Calu3 (cell line): ENCODE measurements around the gene GTPBP6. TPM values are rescaled to one million over a fixed set of nuclear protein-coding genes. Genes with fewer than 3 reads are reported as not detected.
"Not testable (repeated sequence)": the region's sequence is repeated elsewhere in the genome, so short reads cannot be mapped to it uniquely, and the experiment has no call there.

Experiments
- BruUV-seq: library from RNA; stranded (reverse); fragments of 400-500 nt; replicated peaks from 2 replicates; lab custom pipeline; 2021; lab: Mats Ljungman, UMichigan
- CTCF ChIA-PET: fragments of 300-600 bp; sonication (Branson Sonifier 250); formaldehyde crosslinking; loops from one replicate; lab custom pipeline; 2022; ENCODE audit warnings: antibody characterized with exemption; lab: Charles Lee
- DNase-seq: peaks from one replicate; pipeline ENCODE4 v3.0.0; 2022
- H3K27ac Mint-ChIP-seq: one replicate; pipeline ENCODE4 v1.8.0; 2022; ENCODE audit warnings: mixed read lengths; ENCODE audit not compliant: unreplicated experiment
- H3K27me3 Mint-ChIP-seq: one replicate; pipeline ENCODE4 v1.8.0; 2022; ENCODE audit warnings: mixed read lengths; ENCODE audit not compliant: unreplicated experiment
- H3K36me3 Mint-ChIP-seq: one replicate; pipeline ENCODE4 v1.8.0; 2022; ENCODE audit warnings: mild to moderate bottlenecking, moderate library complexity, mixed read lengths; ENCODE audit not compliant: insufficient read depth, unreplicated experiment
- H3K4me1 Mint-ChIP-seq: one replicate; pipeline ENCODE4 v1.8.0; 2022; ENCODE audit warnings: mild to moderate bottlenecking, low read depth, mixed read lengths; ENCODE audit not compliant: unreplicated experiment
- H3K4me3 Mint-ChIP-seq: one replicate; pipeline ENCODE4 v1.8.0; 2022; ENCODE audit warnings: mild to moderate bottlenecking, low read depth, moderate library complexity, mixed read lengths; ENCODE audit not compliant: unreplicated experiment
- H3K9me3 Mint-ChIP-seq: one replicate; pipeline ENCODE4 v1.8.0; 2022; ENCODE audit warnings: low read depth, mixed read lengths; ENCODE audit not compliant: unreplicated experiment
- CTCF ChIP-seq: fragments of 200-600 bp; IDR thresholded peaks from one replicate; pipeline ENCODE4 v1.8.0; 2022; ENCODE audit warnings: antibody characterized with exemption; ENCODE audit not compliant: unreplicated experiment
- intact Hi-C: fragments of 100-400 bp; cut with micrococcal nuclease; formaldehyde crosslinking; loops from one replicate; pipeline ENCODE4 v1.10.0; 2022; ENCODE audit not compliant: unreplicated experiment
- total RNA-seq: library from RNA; stranded (reverse); gene quantifications from 2 replicates; pipeline ENCODE4 v1.2.3, GENCODE V29; 2022

The GTPBP6 gene
- total RNA-seq, 1 experiment from 2014 or later, result 32.9 TPM

DNA sequence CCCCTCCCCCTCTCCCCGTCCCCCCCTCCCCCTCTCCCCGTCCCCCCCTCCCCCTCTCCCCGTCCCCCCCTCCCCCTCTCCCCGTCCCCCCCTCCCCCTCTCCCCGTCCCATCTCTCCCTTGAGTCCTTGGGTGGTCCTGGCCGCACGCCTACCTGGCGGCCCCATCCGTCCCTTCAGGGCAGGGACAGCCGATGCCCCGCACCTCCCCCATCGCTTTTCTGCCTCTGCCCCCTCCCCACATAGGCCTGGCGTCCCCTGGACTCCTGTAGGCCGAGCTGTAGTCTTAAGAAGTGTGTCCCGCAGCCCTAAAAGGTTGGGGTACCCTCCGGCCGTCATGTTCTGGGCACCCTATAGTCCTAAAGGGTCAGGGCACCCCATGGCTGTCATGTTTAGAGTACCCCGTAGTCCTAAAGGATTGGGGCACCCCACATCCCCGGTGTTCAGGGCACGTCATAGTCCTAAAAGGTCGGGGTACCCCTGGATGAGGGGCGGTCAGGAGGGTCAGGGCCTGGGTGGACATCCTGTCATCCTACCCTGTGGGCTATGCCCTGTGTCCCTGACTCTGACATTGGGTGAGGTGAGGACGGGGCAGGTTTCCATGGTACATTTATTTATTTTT lies 10.8 kb upstream of the GTPBP6 start:
- intact Hi-C loops, result no loop called here
- H3K9me3 Mint-ChIP-seq, result no peaks in the 10 kb centered on the region
- no peak overlapping the region for H3K4me3 Mint-ChIP-seq
- H3K36me3 Mint-ChIP-seq, result peaks cover 24% of the 10 kb centered on the region
- no peaks in the 10 kb centered on the region for H3K4me1 Mint-ChIP-seq
- H3K27ac Mint-ChIP-seq, result no peak overlapping the region
- no peak for TF ChIP-seq CTCF
- BruUV-seq, result no TSS peak
- no peaks in the 10 kb centered on the region for H3K27me3 Mint-ChIP-seq
- no peak for DNase-seq
- CTCF ChIA-PET, result no interaction called here

- no peaks in the 10 kb centered on the region for H3K9me3 Mint-ChIP-seq
- DNase-seq, result no peak
- no peak overlapping the region for H3K27ac Mint-ChIP-seq
- H3K36me3 Mint-ChIP-seq, result peaks cover 27% of the 10 kb centered on the region
- H3K27me3 Mint-ChIP-seq, result no peaks in the 10 kb centered on the region
- peaks cover 8% of the 10 kb centered on the region for H3K4me1 Mint-ChIP-seq
- BruUV-seq, result no TSS peak
- no peak overlapping the region for H3K4me3 Mint-ChIP-seq
- intact Hi-C loops, result no loop called here
- TF ChIP-seq CTCF, result no peak
- CTCF ChIA-PET, result no interaction called here
These were observed 9.1 kb upstream of the GTPBP6 start for GRCh38 chrX:327660-328126.

DNA sequence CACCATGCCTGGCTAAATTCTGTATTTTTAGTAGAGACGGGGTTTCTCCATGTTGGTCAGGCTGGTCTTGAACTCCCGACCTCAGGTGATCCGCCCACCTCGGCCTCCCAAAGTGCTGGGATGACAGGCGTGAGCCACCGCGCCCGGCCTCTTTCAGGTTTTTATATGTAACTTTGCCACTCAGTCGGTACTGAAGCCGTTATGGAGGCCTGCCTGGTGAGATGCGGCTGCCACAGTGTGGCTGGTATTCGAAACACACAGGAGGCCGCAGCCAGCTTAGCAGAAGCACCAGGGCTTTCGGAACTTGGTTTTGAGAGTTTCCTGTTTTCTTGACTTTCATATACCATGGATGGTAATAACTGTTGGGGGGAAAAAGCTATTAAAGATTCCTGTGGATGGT lies 6.1 kb upstream of the GTPBP6 start:
- not testable (repeated sequence) for DNase-seq, BruUV-seq

DNA sequence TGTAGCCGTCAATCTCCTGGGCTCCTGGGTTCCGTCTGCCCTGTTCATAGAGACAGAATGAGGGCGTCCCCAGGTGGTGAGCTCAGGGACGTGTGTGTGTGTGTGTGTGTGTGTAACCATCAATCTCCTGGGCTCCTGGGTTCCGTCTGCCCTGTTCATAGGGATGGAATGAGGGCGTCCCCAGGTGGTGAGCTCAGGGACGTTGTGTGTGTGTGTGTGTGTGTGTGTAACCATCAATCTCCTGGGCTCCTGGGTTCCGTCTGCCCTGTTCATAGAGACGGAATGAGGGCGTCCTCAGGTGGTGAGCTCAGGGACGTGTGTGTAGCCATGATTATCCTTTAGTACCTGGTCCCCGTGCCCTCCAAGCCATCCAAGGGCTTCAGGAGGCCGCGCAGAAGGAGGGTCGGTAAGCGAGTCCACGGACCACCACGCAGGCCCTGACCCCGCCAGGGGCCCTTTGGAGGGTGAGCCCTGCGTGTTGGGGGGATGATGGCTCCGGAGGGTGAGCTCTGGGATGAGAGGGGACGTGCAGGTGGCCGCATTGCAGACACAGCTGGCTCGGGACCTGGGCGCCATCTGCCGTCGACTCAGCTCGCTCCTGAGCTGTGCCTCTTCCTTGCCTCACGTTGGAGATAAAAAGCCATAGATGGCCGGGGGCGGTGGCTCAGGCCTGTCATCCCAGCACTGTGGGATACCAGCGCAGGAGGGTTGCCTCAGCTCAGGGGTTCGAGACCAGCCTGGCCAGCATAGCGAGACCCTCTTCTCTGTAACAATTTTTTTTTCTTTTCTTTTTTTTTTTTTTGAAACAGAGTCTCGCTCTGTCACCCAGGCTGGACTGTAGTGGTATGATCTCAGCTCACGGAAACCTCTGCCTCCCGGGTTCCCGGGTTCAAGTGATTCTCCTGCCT lies 5.4 kb upstream of the GTPBP6 start:
- intact Hi-C loops, result no loop called here
- H3K27me3 Mint-ChIP-seq, result no peaks in the 10 kb centered on the region
- peak overlapping the region; percentile 40 for H3K4me3 Mint-ChIP-seq

More for the DNA sequence above, 6.1 kb upstream of the GTPBP6 start:
- H3K4me1 Mint-ChIP-seq, intact Hi-C loops, H3K27me3 Mint-ChIP-seq, H3K27ac Mint-ChIP-seq, H3K4me3 Mint-ChIP-seq, H3K9me3 Mint-ChIP-seq, CTCF ChIA-PET: not testable (repeated sequence)
- peaks cover 29% of the 10 kb centered on the region for H3K36me3 Mint-ChIP-seq

More for the DNA sequence above, 5.4 kb upstream of the GTPBP6 start:
- H3K4me1 Mint-ChIP-seq, result peaks cover 8% of the 10 kb centered on the region
- peak overlapping the region; percentile 45 for H3K27ac Mint-ChIP-seq
- no peaks in the 10 kb centered on the region for H3K9me3 Mint-ChIP-seq
- DNase-seq, result no peak
- H3K36me3 Mint-ChIP-seq, result peaks cover 31% of the 10 kb centered on the region
- CTCF ChIA-PET, result no interaction called here
- no peak for TF ChIP-seq CTCF
- BruUV-seq, result no TSS peak
